ENCODE measurements around the gene PUS7. TPM values are rescaled to one million over a fixed set of nuclear protein-coding genes. Genes with fewer than 3 reads are reported as not detected.

PUS7 gene
- total and polyA plus RNA-seq, 4 donors = 3.4 to 17.2 (median 5.0) TPM

DNA sequence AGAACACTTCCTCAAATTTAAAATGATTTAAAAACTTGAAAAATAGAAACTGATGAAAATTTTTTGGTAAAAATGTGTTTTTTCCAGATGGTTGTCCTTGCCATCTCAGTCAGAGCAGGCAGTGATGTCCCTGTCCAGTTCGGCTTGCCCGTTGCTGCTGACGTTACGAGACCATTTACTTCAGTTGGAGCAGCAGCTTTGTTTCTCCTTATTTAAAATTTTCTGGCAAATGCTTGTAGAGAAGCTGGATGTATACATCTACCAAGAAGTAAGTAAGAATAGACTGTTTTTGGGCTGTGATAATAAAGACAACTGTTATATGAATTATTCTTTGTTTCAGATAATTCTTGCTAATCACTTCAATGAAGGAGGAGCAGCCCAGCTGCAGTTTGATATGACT lies 43.1 kb upstream of the PUS7 start:
- H3K27ac ChIP-seq (ENCODE audit: low read depth in 1 of 2, low read length in 2 of 2) = no peak overlapping the region
- no peaks in the 10 kb centered on the region for H3K27me3 ChIP-seq (ENCODE audit: control insufficient read depth in 4 of 4, insufficient read depth in 4 of 4, low read length in 3 of 4)
- no peak overlapping the region for H3K4me3 ChIP-seq (ENCODE audit: low read depth in 1 of 3, low read length in 3 of 3)
- peaks cover 4 to 41% (median 37%) of the 10 kb centered on the region in 4 donors for H3K36me3 ChIP-seq (ENCODE audit: control insufficient read depth in 4 of 4, insufficient read depth in 3 of 4, low read depth in 1 of 4, low read length in 3 of 4)
- 98% methylated on average over 4 of the region's 4 CpGs for WGBS
- no peaks in the 10 kb centered on the region for H3K9me3 ChIP-seq (ENCODE audit: control insufficient read depth in 4 of 4, low read length in 3 of 4)
- no peaks in the 10 kb centered on the region for H3K4me1 ChIP-seq (ENCODE audit: control insufficient read depth in 4 of 4, insufficient read depth in 4 of 4, low read length in 3 of 4)
- TF ChIP-seq EGR1 (IDR thresholded peaks at IDR 0.05; ENCODE audit: low read depth in 2 of 2) = no peak
- no peak for TF ChIP-seq RAD21 (IDR thresholded peaks at IDR 0.05)
- no peak for TF ChIP-seq FOXA2 (IDR thresholded peaks at IDR 0.05)
- TF ChIP-seq, protein P1, sequence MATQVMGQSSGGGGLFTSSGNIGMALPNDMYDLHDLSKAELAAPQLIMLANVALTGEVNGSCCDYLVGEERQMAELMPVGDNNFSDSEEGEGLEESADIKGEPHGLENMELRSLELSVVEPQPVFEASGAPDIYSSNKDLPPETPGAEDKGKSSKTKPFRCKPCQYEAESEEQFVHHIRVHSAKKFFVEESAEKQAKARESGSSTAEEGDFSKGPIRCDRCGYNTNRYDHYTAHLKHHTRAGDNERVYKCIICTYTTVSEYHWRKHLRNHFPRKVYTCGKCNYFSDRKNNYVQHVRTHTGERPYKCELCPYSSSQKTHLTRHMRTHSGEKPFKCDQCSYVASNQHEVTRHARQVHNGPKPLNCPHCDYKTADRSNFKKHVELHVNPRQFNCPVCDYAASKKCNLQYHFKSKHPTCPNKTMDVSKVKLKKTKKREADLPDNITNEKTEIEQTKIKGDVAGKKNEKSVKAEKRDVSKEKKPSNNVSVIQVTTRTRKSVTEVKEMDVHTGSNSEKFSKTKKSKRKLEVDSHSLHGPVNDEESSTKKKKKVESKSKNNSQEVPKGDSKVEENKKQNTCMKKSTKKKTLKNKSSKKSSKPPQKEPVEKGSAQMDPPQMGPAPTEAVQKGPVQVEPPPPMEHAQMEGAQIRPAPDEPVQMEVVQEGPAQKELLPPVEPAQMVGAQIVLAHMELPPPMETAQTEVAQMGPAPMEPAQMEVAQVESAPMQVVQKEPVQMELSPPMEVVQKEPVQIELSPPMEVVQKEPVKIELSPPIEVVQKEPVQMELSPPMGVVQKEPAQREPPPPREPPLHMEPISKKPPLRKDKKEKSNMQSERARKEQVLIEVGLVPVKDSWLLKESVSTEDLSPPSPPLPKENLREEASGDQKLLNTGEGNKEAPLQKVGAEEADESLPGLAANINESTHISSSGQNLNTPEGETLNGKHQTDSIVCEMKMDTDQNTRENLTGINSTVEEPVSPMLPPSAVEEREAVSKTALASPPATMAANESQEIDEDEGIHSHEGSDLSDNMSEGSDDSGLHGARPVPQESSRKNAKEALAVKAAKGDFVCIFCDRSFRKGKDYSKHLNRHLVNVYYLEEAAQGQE (IDR thresholded peaks at IDR 0.05) = no peak
- TF ChIP-seq HNF4G (IDR thresholded peaks at IDR 0.05) = no peak
- TF ChIP-seq HNF4A (conservative IDR thresholded peaks at IDR 0.05) = no peak
- TF ChIP-seq SP1 (IDR thresholded peaks at IDR 0.05) = no peak
- no peak for TF ChIP-seq FOXA1 (IDR thresholded peaks at IDR 0.05)
- no peak for TF ChIP-seq GABPA (IDR thresholded peaks at IDR 0.05 in 1 of 2, conservative IDR thresholded peaks at IDR 0.05 in 1 of 2)
- TF ChIP-seq, protein P2, sequence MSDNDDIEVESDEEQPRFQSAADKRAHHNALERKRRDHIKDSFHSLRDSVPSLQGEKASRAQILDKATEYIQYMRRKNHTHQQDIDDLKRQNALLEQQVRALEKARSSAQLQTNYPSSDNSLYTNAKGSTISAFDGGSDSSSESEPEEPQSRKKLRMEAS (IDR thresholded peaks at IDR 0.05) = no peak
- TF ChIP-seq RXRA (IDR thresholded peaks at IDR 0.05) = no peak
- TF ChIP-seq, protein P3, sequence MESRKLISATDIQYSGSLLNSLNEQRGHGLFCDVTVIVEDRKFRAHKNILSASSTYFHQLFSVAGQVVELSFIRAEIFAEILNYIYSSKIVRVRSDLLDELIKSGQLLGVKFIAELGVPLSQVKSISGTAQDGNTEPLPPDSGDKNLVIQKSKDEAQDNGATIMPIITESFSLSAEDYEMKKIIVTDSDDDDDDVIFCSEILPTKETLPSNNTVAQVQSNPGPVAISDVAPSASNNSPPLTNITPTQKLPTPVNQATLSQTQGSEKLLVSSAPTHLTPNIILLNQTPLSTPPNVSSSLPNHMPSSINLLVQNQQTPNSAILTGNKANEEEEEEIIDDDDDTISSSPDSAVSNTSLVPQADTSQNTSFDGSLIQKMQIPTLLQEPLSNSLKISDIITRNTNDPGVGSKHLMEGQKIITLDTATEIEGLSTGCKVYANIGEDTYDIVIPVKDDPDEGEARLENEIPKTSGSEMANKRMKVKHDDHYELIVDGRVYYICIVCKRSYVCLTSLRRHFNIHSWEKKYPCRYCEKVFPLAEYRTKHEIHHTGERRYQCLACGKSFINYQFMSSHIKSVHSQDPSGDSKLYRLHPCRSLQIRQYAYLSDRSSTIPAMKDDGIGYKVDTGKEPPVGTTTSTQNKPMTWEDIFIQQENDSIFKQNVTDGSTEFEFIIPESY (IDR thresholded peaks at IDR 0.05) = no peak
- no peak for TF ChIP-seq YY1 (IDR thresholded peaks at IDR 0.05)
- no peak for TF ChIP-seq NR2F2 (IDR thresholded peaks at IDR 0.05)
- TF ChIP-seq, protein P4, sequence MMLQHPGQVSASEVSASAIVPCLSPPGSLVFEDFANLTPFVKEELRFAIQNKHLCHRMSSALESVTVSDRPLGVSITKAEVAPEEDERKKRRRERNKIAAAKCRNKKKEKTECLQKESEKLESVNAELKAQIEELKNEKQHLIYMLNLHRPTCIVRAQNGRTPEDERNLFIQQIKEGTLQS (IDR thresholded peaks at IDR 0.05) = no peak
- TF ChIP-seq, protein P5, sequence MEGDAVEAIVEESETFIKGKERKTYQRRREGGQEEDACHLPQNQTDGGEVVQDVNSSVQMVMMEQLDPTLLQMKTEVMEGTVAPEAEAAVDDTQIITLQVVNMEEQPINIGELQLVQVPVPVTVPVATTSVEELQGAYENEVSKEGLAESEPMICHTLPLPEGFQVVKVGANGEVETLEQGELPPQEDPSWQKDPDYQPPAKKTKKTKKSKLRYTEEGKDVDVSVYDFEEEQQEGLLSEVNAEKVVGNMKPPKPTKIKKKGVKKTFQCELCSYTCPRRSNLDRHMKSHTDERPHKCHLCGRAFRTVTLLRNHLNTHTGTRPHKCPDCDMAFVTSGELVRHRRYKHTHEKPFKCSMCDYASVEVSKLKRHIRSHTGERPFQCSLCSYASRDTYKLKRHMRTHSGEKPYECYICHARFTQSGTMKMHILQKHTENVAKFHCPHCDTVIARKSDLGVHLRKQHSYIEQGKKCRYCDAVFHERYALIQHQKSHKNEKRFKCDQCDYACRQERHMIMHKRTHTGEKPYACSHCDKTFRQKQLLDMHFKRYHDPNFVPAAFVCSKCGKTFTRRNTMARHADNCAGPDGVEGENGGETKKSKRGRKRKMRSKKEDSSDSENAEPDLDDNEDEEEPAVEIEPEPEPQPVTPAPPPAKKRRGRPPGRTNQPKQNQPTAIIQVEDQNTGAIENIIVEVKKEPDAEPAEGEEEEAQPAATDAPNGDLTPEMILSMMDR (IDR thresholded peaks at IDR 0.05; ENCODE audit: low read depth, low read length, missing input control) = no peak
- TF ChIP-seq TAF1 (conservative IDR thresholded peaks at IDR 0.05) = no peak
- no peak overlapping the region for H3K9ac ChIP-seq (ENCODE audit: low read depth in 1 of 2, low read length in 2 of 2)
- DNase-seq (ENCODE audit: low spot score) = no peak

Data from liver (tissue), 9 donors.